GM18499 (cell line): ENCODE measurements around the gene NPIPB4.
"Not testable (repeated sequence)": the region's sequence is repeated elsewhere in the genome, so short reads cannot be mapped to it uniquely, and the experiment has no call there.

Experiments
- ATAC-seq: cut with Tn5 transposase; IDR thresholded peaks from one replicate; pipeline ENCODE4 v1.9.1; 2021; ENCODE audit warnings: moderate number of reproducible peaks; ENCODE audit not compliant: insufficient read depth, unreplicated experiment

NPIPB4 gene

GRCh38 chr16:21790506-21790905 lies 67.0 kb downstream of the NPIPB4 start:
- not testable (repeated sequence) for ATAC-seq
